GM12878 (cell line): ENCODE data around the gene MN1. TPM values are rescaled to one million over a fixed set of nuclear protein-coding genes. Genes with fewer than 3 reads are reported as not detected.

Source experiments
- ATAC-seq: fragments of 200-7000 bp; cut with Tn5 transposase; 3 replicates; pipeline ENCODE4 v1.9.1; 2020; ENCODE audit warnings: mild to moderate bottlenecking, moderate library complexity
- BruUV-seq: library from RNA; stranded (reverse); fragments of 400-500 nt; replicated peaks from 2 replicates; lab custom pipeline; 2021; lab: Mats Ljungman, UMichigan
- CTCF ChIA-PET: fragments of 300-600 bp; sonication (Branson Sonifier 250); formaldehyde crosslinking; extraction: SDS; loops from one replicate; lab custom pipeline; 2021; ENCODE audit warnings: inconsistent platforms; lab: Yijun Ruan, JAX
- POLR2A ChIA-PET: fragments of 350-600 bp; formaldehyde crosslinking; extraction: SDS; loops from one replicate; lab custom pipeline; 2021; ENCODE audit warnings: inconsistent platforms; lab: Charles Lee
- RAD21 ChIA-PET: fragments of 300-600 bp; sonication (Branson Sonifier 250); formaldehyde crosslinking; loops from one replicate; lab custom pipeline; 2023; ENCODE audit warnings: antibody characterized with exemption; ENCODE audit not compliant: unreplicated experiment; lab: Charles Lee
- SMC1A ChIA-PET: fragments of 300-600 bp; sonication (Branson Sonifier 250); formaldehyde crosslinking; loops from one replicate; lab custom pipeline; 2023; ENCODE audit not compliant: unreplicated experiment, uncharacterized antibody; lab: Charles Lee
- DNase-seq: peaks from one replicate; pipeline ENCODE4 v3.0.0-alpha.2; 2011; ENCODE audit warnings: low read depth, low spot score
- FAIRE-seq: peaks from 3 replicates; lab custom pipeline; 2011; peaks lifted over from hg19 to GRCh38; lab: Jason Lieb, UNC
- H2AFZ ChIP-seq: 2 replicates; pipeline ENCODE4 v1.6.0; 2011; ENCODE audit warnings: low read depth, low read length, control low read depth; ENCODE audit not compliant: control insufficient read depth
- H3K27ac ChIP-seq: 2 replicates; pipeline ENCODE4 v1.5.1; 2011; ENCODE audit warnings: control low read depth; ENCODE audit not compliant: control insufficient read depth, insufficient read depth
- H3K27me3 ChIP-seq, 2 experiments: replicated peaks in 1 of 2; 2 replicates each; pipeline versions ENCODE4 v1.6.0 to v1.6.1; 2011; ENCODE audit warnings: low read length in 1 of 2; ENCODE audit not compliant: control insufficient read depth in 2 of 2, insufficient read depth in 2 of 2
- H3K36me3 ChIP-seq, 2 experiments: 2 replicates each; pipeline ENCODE4 v1.5.1; 2011; ENCODE audit warnings: low read length in 1 of 2; ENCODE audit not compliant: control insufficient read depth in 2 of 2, insufficient read depth in 2 of 2
- H3K4me1 ChIP-seq: 2 replicates; pipeline ENCODE4 v1.6.1; 2011; ENCODE audit warnings: mild to moderate bottlenecking, low read length, moderate library complexity, mixed read lengths; ENCODE audit not compliant: control insufficient read depth, insufficient read depth
- H3K4me2 ChIP-seq: 2 replicates; pipeline ENCODE4 v1.6.0; 2011; ENCODE audit warnings: control low read depth; ENCODE audit not compliant: control insufficient read depth, insufficient read depth
- H3K4me3 ChIP-seq: fragments of 200-600 bp; sonication (generic); 2 replicates; pipeline ENCODE4 v1.5.1; 2016
- H3K79me2 ChIP-seq: 2 replicates; pipeline ENCODE4 v1.6.0; 2011; ENCODE audit warnings: low read length; ENCODE audit not compliant: control insufficient read depth, insufficient read depth
- H3K9ac ChIP-seq: 2 replicates; pipeline ENCODE4 v1.8.0; 2011; ENCODE audit warnings: low read length, control low read depth, mixed read lengths; ENCODE audit not compliant: control insufficient read depth, insufficient read depth
- H3K9me3 ChIP-seq: replicated peaks from 3 replicates; pipeline ENCODE4 v1.5.1; 2011; ENCODE audit warnings: mild to moderate bottlenecking, low read length; ENCODE audit not compliant: control insufficient read depth, insufficient read depth
- H4K20me1 ChIP-seq: 2 replicates; pipeline ENCODE4 v1.6.0; 2011; ENCODE audit not compliant: control insufficient read depth, insufficient read depth
- E2F4 ChIP-seq: IDR thresholded peaks from 2 replicates; pipeline ENCODE4 v1.6.1; 2012; ENCODE audit warnings: low read depth, low read length, improper control_type of control experiment
- EGR1 ChIP-seq, 2 experiments: IDR thresholded peaks; 1 replicate in 1 of 2; 2 replicates in 1 of 2; pipeline ENCODE4 v1.6.1; 2011 to 2012; ENCODE audit warnings: low read depth in 2 of 2, low read length in 2 of 2, borderline replicate concordance in 1 of 2, mild to moderate bottlenecking in 1 of 2, moderate library complexity in 1 of 2
- EP300 ChIP-seq, 2 experiments: fragments of 150-350 bp in 1 of 2; IDR thresholded peaks; 2 replicates each; pipeline ENCODE4 v1.6.1; 2011 to 2012; ENCODE audit warnings: low read depth in 2 of 2, low read length in 2 of 2, borderline replicate concordance in 1 of 2, improper control_type of control experiment in 1 of 2, inconsistent platforms in 1 of 2; ENCODE audit not compliant: control insufficient read depth in 1 of 2
- FOXK2 ChIP-seq: fragments of 450-650 bp; IDR thresholded peaks from 2 replicates; pipeline ENCODE4 v1.6.1; 2017; ENCODE audit warnings: mild to moderate bottlenecking, moderate library complexity
- FOXM1 ChIP-seq: IDR thresholded peaks from 2 replicates; pipeline ENCODE4 v1.6.1; 2012; ENCODE audit warnings: low read depth, mild to moderate bottlenecking, inconsistent platforms, low read length, moderate library complexity
- KDM1A ChIP-seq: fragments of 200-600 bp; sonication (generic); IDR thresholded peaks from 2 replicates; pipeline ENCODE4 v1.6.1; 2016; ENCODE audit warnings: borderline replicate concordance
- MXI1 ChIP-seq: fragments of 150-350 bp; IDR thresholded peaks from 2 replicates; pipeline ENCODE4 v1.6.1; 2011; ENCODE audit warnings: low read depth, mild to moderate bottlenecking, inconsistent platforms, low read length, improper control_type of control experiment
- NFYB ChIP-seq: IDR thresholded peaks from 2 replicates; pipeline ENCODE4 v1.6.1; 2011; ENCODE audit warnings: low read depth, mild to moderate bottlenecking, low read length, improper control_type of control experiment, moderate library complexity; ENCODE audit not compliant: insufficient read depth
- NRF1 ChIP-seq: conservative IDR thresholded peaks from 2 replicates; pipeline ENCODE4 v1.6.1; 2011; ENCODE audit warnings: mild to moderate bottlenecking, low read depth, low read length, improper control_type of control experiment
- SMAD5 ChIP-seq: IDR thresholded peaks from 2 replicates; pipeline ENCODE4 v1.6.1; 2016; ENCODE audit warnings: antibody characterized with exemption, low read depth
- SMARCA5 ChIP-seq: fragments of 450-650 bp; IDR thresholded peaks from 2 replicates; pipeline ENCODE4 v1.6.1; 2017; ENCODE audit warnings: mild to moderate bottlenecking
- TCF12 ChIP-seq: IDR thresholded peaks from 2 replicates; pipeline ENCODE4 v1.6.1; 2011; ENCODE audit warnings: low read depth, mild to moderate bottlenecking, low read length
- TCF7 ChIP-seq: IDR thresholded peaks from 2 replicates; pipeline ENCODE4 v1.6.1; 2014; ENCODE audit warnings: antibody characterized with exemption, borderline replicate concordance
- YY1 ChIP-seq: IDR thresholded peaks from 2 replicates; pipeline ENCODE4 v1.6.1; 2011; ENCODE audit warnings: low read depth, mild to moderate bottlenecking, low read length
- ZBTB33 ChIP-seq: fragments of 450-650 bp; IDR thresholded peaks from 2 replicates; pipeline ENCODE4 v1.6.1; 2017; ENCODE audit warnings: mild to moderate bottlenecking
- ZNF217 ChIP-seq: fragments of 450-650 bp; IDR thresholded peaks from 2 replicates; pipeline ENCODE4 v1.6.1; 2017; ENCODE audit warnings: antibody characterized with exemption, mild to moderate bottlenecking
- ZNF622 ChIP-seq: fragments of 450-650 bp; IDR thresholded peaks from 2 replicates; pipeline ENCODE4 v1.6.1; 2017; ENCODE audit warnings: mild to moderate bottlenecking, inconsistent platforms
- ZNF687 ChIP-seq: fragments of 450-650 bp; IDR thresholded peaks from 2 replicates; pipeline ENCODE4 v1.6.1; 2017; ENCODE audit warnings: mild to moderate bottlenecking, moderate library complexity
- ZSCAN29 ChIP-seq: fragments of 450-650 bp; IDR thresholded peaks from 2 replicates; pipeline ENCODE4 v1.6.1; 2017; ENCODE audit warnings: mild to moderate bottlenecking, moderate library complexity
- WGBS: methylation state at CpG from one replicate; pipeline ENCODE4 v1.1.6; 2016; ENCODE audit warnings: low lambda C conversion rate; ENCODE audit not compliant: insufficient replicate concordance, insufficient coverage; ENCODE audit errors: missing lambda C conversion rate; 5-methylcytosine and 5-hydroxymethylcytosine counted together
- in situ Hi-C: fragments of 300-500 bp; cut with MboI; formaldehyde crosslinking; loops from 9 replicates; pipeline ENCODE4 v1.14.3; 2018; ENCODE audit warnings: mixed read lengths
- intact Hi-C: fragments of 100-400 bp; cut with micrococcal nuclease; formaldehyde crosslinking; loops from one replicate; pipeline ENCODE4 v1.14.2; 2022; ENCODE audit not compliant: unreplicated experiment
- polyA plus RNA-seq, 11 experiments: library from polyadenylated mRNA; depleted of rRNA in 4 of 11; unstranded in 6 of 11; stranded (reverse) in 5 of 11; fragments of >200 nt; fragmentation: Nextera tagmentation in 4 of 11; fragmentation: Illumina TruSeq in 1 of 11; extraction: Ambion mirVana in 4 of 11; extraction: Trizol in 1 of 11; gene quantifications; 1 replicate in 1 of 11; 2 replicates in 10 of 11; pipeline versions ENCODE4 v1.2.1 to v1.2.3, GENCODE V29; 2011 to 2016; ENCODE audit warnings: inconsistent platforms in 2 of 11, missing spikeins in 2 of 11, low read depth in 1 of 11
- total RNA-seq, 4 experiments: library from RNA; depleted of rRNA in 3 of 4; stranded (reverse); fragments of >200 nt in 3 of 4; fragmentation: Illumina TruSeq in 1 of 4; extraction: Trizol in 1 of 4; gene quantifications; 2 replicates each; pipeline versions ENCODE4 v1.2.1 to v1.2.3, GENCODE V29; 2013 to 2021

MN1 gene
- total and polyA plus RNA-seq, 10 of the 15 experiments (the other 5 are each of a cell fraction or from before 2014, with no cell fraction given), result under 0.01 to 0.24 (median 0.03) TPM; not detected in 3

GRCh38 chr22:27783436-27784119 is 18.0 kb downstream of the MN1 start:
- TF ChIP-seq FOXK2 (no peak), FOXM1 (no peak), EP300 (IDR thresholded peaks at IDR 0.05; ENCODE audit: borderline replicate concordance in 1 of 2, control insufficient read depth in 1 of 2, low read depth in 2 of 2, low read length in 2 of 2) (no peak), TCF7 (no peak), MXI1 (no peak), YY1 (no peak), ZSCAN29 (no peak), SMAD5 (no peak), ZBTB33 (no peak), KDM1A (no peak), NRF1 (no peak), E2F4 (no peak), SMARCA5 (no peak), TCF12 (no peak), EGR1 (IDR thresholded peaks at IDR 0.05; ENCODE audit: borderline replicate concordance in 1 of 2, low read depth in 2 of 2, low read length in 2 of 2) (no peak), ZNF687 (no peak), ZNF622 (no peak), ZNF217 (no peak), NFYB (no peak)
- no peak overlapping the region for H3K4me2 ChIP-seq
- RAD21 ChIA-PET, result interaction anchor here (0.6 kb wide), 1 partner anchor 24 kb away, joined by 4 read pairs; no protein-coding TSS in a partner anchor
- BruUV-seq, result no TSS peak
- CTCF ChIA-PET, result no interaction called here
- H3K9me3 ChIP-seq, result no peaks in the 10 kb centered on the region
- no peaks in the 10 kb centered on the region for H3K79me2 ChIP-seq
- no peak for DNase-seq
- no peak overlapping the region for H3K4me3 ChIP-seq
- no peaks in the 10 kb centered on the region; a peak in 2 of 4 replicates for H3K27me3 ChIP-seq
- WGBS, result 60% methylated on average over 13 of the region's 13 CpGs
- no peak overlapping the region for H3K27ac ChIP-seq
- H3K4me1 ChIP-seq, result no peaks in the 10 kb centered on the region
- H4K20me1 ChIP-seq, result no peaks in the 10 kb centered on the region
- no peak for ATAC-seq
- POLR2A ChIA-PET, result no interaction called here
- FAIRE-seq, result no peak
- intact Hi-C loops, result no loop called here
- SMC1A ChIA-PET, result no interaction called here
- no peaks in the 10 kb centered on the region for H3K36me3 ChIP-seq
- in situ Hi-C loops, result no loop called here
- H2AFZ ChIP-seq, result no peak overlapping the region
- no peak overlapping the region for H3K9ac ChIP-seq
